Prostate gland (tissue), 2 donors: ENCODE data around the gene FGFRL1. TPM values are rescaled to one million over a fixed set of nuclear protein-coding genes. Genes with fewer than 3 reads are reported as not detected.
A peak's percentile ranks its signal among the peaks of the same experiment; 100 is the strongest.

Experiments
- DNase-seq: peaks from one replicate; pipeline ENCODE4 v3.0.0-alpha.2; 2019; ENCODE audit warnings: low spot score
- H3K27ac ChIP-seq, 2 donors: fragments of 200-600 bp; sonication (generic); 2 replicates each; pipeline ENCODE4 v1.5.1; 2017 to 2019
- H3K27me3 ChIP-seq: fragments of 200-600 bp; sonication (generic); replicated peaks from 2 replicates; pipeline ENCODE4 v1.5.1; 2019; ENCODE audit not compliant: insufficient read depth
- H3K36me3 ChIP-seq, 2 donors: fragments of 200-600 bp; sonication (generic); 1 replicate in 1 of 2; 2 replicates in 1 of 2; pipeline versions ENCODE4 v1.5.1 to v1.8.1; 2017 to 2019
- H3K4me1 ChIP-seq: fragments of 200-600 bp; sonication (generic); replicated peaks from 2 replicates; pipeline ENCODE4 v1.5.1; 2019
- H3K4me3 ChIP-seq, 2 donors: fragments of 200-600 bp; sonication (generic); 2 replicates each; pipeline ENCODE4 v1.5.1; 2017 to 2019
- H3K9me3 ChIP-seq: fragments of 200-600 bp; sonication (generic); 2 replicates; pipeline ENCODE4 v1.5.1; 2017
- POLR2A ChIP-seq: fragments of 450-650 bp; IDR thresholded peaks from one replicate; pipeline ENCODE4 v1.6.1; 2016; ENCODE audit warnings: antibody characterized with exemption, mild to moderate bottlenecking
- POLR2AphosphoS5 ChIP-seq: sonication (generic); formaldehyde crosslinking; IDR thresholded peaks from one replicate; pipeline ENCODE4 v1.6.1; 2017; ENCODE audit warnings: antibody characterized with exemption
- WGBS: methylation state at CpG from one replicate; pipeline ENCODE4 v1.1.5; 2018; 5-methylcytosine and 5-hydroxymethylcytosine counted together
- intact Hi-C: fragments of 100-400 bp; cut with DNase I; formaldehyde crosslinking; loops from one replicate; pipeline ENCODE4 v1.14.2; 2022
- total RNA-seq, 2 donors: library from RNA; depleted of rRNA; stranded (reverse); fragments of >200 nt; gene quantifications; one replicate each; pipeline ENCODE4 v1.1.0, GENCODE V29; 2016
- TF ChIP-seq, protein P1 (sequence below), 4 experiments: fragments of 200-600 bp in 2 of 4; fragments of 450-650 bp in 2 of 4; sonication (generic) in 2 of 4; IDR thresholded peaks; 1 replicate in 3 of 4; 2 replicates in 1 of 4; pipeline ENCODE4 v1.5.1; 2016 to 2019; ENCODE audit warnings: antibody characterized with exemption in 4 of 4, mild to moderate bottlenecking in 2 of 4, moderate library complexity in 2 of 4

Gene FGFRL1
- total RNA-seq, 2 donors from 2014 or later = 26.6 to 29.4 TPM

GRCh38 chr4:988726-989721 lies 22.4 kb upstream of the FGFRL1 start:
- Histone ChIP-seq H3K4me3 (no peak overlapping the region), H3K27ac (no peak overlapping the region), H3K9me3 (no peaks in the 10 kb centered on the region), H3K27me3 (no peaks in the 10 kb centered on the region), H3K36me3 (no peaks in the 10 kb centered on the region), H3K4me1 (peaks cover 16% of the 10 kb centered on the region)
- no peak for DNase-seq
- intact Hi-C loops = no loop called here
- WGBS = 92% methylated on average over 66 of the region's 69 CpGs
- TF ChIP-seq POLR2AphosphoS5 (no peak), POLR2A (no peak)
- TF ChIP-seq, protein P1, sequence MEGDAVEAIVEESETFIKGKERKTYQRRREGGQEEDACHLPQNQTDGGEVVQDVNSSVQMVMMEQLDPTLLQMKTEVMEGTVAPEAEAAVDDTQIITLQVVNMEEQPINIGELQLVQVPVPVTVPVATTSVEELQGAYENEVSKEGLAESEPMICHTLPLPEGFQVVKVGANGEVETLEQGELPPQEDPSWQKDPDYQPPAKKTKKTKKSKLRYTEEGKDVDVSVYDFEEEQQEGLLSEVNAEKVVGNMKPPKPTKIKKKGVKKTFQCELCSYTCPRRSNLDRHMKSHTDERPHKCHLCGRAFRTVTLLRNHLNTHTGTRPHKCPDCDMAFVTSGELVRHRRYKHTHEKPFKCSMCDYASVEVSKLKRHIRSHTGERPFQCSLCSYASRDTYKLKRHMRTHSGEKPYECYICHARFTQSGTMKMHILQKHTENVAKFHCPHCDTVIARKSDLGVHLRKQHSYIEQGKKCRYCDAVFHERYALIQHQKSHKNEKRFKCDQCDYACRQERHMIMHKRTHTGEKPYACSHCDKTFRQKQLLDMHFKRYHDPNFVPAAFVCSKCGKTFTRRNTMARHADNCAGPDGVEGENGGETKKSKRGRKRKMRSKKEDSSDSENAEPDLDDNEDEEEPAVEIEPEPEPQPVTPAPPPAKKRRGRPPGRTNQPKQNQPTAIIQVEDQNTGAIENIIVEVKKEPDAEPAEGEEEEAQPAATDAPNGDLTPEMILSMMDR (IDR thresholded peaks at IDR 0.05) = no peak

DNA sequence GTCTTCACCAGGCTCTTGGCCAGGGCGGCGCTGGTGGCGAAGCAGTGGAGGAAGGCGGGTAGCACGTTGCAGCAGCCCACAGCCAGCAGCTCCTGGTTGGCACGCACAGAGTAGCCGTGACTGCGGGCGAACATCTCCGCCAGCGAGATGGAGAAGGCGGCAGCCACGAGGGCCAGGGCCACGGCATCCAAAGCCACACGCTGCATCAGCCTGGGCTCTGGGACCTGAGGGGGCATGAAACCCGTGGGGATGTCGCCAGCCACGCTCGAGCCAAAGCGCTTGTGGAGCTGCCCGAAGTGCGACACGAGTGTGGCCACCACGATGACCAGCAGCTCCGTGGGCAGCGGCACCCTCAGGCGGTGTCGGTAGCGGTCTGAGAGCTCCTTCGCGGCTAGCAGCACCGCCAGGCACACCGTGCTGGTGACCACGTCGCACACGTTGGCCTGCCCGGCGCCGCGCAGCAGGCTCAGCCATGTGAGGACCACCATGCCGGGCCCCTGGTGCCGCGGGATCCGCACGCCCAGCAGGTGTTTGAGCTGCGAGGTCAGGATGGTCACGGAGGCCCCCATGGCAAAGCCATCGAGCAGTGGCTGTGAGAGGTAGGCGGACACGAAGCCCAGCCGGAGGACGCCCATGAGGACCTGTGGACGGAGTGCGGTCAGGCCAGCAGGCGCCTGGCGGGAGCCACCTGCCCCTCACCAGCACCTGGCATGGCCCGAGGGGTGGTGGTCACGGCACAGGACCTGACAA lies 21.5 kb upstream of the FGFRL1 start:
- intact Hi-C loops = no loop called here
- H3K4me3 ChIP-seq = no peak overlapping the region
- WGBS = 97% methylated on average over 47 of the region's 58 CpGs
- no peak for TF ChIP-seq POLR2A
- TF ChIP-seq, protein P1 (IDR thresholded peaks at IDR 0.05) = no peak
- TF ChIP-seq POLR2AphosphoS5 = no peak
- no peak for DNase-seq
- H3K27me3 ChIP-seq = no peaks in the 10 kb centered on the region
- no peaks in the 10 kb centered on the region for H3K36me3 ChIP-seq
- no peaks in the 10 kb centered on the region for H3K9me3 ChIP-seq
- H3K4me1 ChIP-seq = peaks cover 16% of the 10 kb centered on the region
- H3K27ac ChIP-seq = no peak overlapping the region

GRCh38 chr4:990746-991367 lies 20.6 kb upstream of the FGFRL1 start:
- H3K27ac ChIP-seq = no peak overlapping the region
- WGBS = 90% methylated on average over 22 of the region's 26 CpGs

DNA sequence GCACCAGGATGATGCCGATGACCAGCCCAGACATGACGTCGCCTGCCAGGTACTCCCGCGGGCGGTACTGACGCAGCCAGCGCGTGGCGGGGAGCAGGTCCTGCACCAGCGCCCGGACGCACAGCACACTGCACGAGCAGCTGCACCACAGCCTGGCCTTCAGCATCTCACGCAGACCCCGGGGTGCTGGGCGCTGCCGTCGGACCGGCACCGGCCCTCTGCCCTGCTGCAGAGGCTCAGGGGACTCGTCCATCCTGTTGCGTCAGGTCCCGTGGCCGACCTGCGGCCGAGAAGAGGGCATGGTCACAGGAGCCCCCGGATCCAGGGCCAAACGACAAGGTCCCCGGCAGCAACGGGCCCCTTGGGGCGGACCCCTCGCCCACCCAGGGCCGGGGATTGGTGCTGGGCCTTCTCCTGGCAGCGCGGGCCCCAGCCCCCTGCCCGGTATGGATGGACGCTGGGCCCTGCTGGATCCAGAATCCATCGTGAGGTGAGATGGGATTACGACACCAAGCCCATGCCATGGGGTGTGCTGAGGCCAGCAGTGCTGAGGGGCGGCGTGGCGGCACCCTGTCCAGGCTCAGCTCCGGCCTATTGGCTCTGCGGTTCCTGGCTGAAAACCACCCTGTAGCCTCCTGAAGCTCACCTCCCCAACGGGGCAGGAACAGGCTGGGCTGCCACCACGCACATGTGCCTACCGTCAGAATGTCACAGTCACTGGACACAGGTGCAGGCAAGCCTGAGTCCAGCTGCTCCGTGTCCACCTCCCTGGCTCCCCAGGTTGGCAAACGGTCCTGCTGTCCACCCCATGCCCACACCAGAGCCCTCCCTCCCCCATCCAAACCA lies 19.8 kb upstream of the FGFRL1 start:
- H3K4me3 ChIP-seq = no peak overlapping the region
- H3K36me3 ChIP-seq = no peaks in the 10 kb centered on the region
- peaks cover 16% of the 10 kb centered on the region for H3K4me1 ChIP-seq
- H3K27me3 ChIP-seq = no peaks in the 10 kb centered on the region
- H3K9me3 ChIP-seq = no peaks in the 10 kb centered on the region
- DNase-seq = no peak
- peak overlapping the region; percentile 17 to 70 for H3K27ac ChIP-seq
- no peak for TF ChIP-seq POLR2A
- TF ChIP-seq, protein P1 (IDR thresholded peaks at IDR 0.05) = no peak
- no peak for TF ChIP-seq POLR2AphosphoS5
- intact Hi-C loops = no loop called here
- 95% methylated on average over 48 of the region's 50 CpGs for WGBS

More at GRCh38 chr4:990746-991367, 20.6 kb upstream of the FGFRL1 start:
- TF ChIP-seq POLR2AphosphoS5 (no peak), POLR2A (no peak)
- TF ChIP-seq, protein P1 (IDR thresholded peaks at IDR 0.05) = no peak
- H3K27me3 ChIP-seq = no peaks in the 10 kb centered on the region
- H3K4me1 ChIP-seq = peaks cover 16% of the 10 kb centered on the region
- H3K9me3 ChIP-seq = no peaks in the 10 kb centered on the region
- intact Hi-C loops = no loop called here
- H3K36me3 ChIP-seq = no peaks in the 10 kb centered on the region
- no peak for DNase-seq
- no peak overlapping the region for H3K4me3 ChIP-seq
